Astrocyte (in vitro differentiated cells and primary cell): Measurements from ENCODE around the gene ADD3.
"Not testable (repeated sequence)": the region's sequence is repeated elsewhere in the genome, so short reads cannot be mapped to it uniquely, and the experiment has no call there.

Experiments used
- CTCF ChIP-seq: IDR thresholded peaks from 2 replicates; pipeline ENCODE4 v1.5.1; 2011; ENCODE audit warnings: low read depth, mild to moderate bottlenecking, inconsistent platforms, low read length, moderate library complexity; ENCODE audit not compliant: insufficient read depth
- EZH2 ChIP-seq: IDR thresholded peaks from 2 replicates; pipeline ENCODE4 v1.6.1; 2012; ENCODE audit warnings: mild to moderate bottlenecking, low read length, inconsistent platforms; ENCODE audit not compliant: insufficient read depth

DNA sequence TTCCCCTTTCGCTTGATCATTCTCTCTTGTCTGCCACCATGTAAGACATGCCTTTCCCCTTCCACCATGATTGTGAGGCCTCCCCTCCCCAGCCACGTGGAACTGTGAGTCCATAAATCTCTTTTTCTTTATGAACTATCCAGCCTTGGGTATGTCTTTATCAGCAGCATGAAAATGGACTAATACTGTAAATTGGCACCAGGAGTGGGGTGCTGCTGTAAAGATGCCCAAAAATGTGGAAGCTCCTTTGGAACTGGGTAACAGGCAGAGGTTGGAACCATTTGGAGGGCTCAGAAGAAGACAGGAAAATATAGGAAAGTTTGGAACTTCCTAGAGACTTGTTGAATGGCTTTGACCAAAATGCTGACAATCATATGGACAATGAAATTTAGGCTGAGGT, 40.4 kb downstream of the ADD3 start:
- not testable (repeated sequence) for TF ChIP-seq CTCF, EZH2
